Globus pallidus (tissue), 1 donor: ENCODE results near the gene PINK1.

Experiments used
- DNase-seq: peaks from one replicate; pipeline ENCODE4 v3.0.0-alpha.2; 2015; ENCODE audit warnings: low spot score

Gene PINK1

GRCh38 chr1:20611652-20612051 is 21.6 kb upstream of the PINK1 start:
- DNase-seq: no peak

DNA sequence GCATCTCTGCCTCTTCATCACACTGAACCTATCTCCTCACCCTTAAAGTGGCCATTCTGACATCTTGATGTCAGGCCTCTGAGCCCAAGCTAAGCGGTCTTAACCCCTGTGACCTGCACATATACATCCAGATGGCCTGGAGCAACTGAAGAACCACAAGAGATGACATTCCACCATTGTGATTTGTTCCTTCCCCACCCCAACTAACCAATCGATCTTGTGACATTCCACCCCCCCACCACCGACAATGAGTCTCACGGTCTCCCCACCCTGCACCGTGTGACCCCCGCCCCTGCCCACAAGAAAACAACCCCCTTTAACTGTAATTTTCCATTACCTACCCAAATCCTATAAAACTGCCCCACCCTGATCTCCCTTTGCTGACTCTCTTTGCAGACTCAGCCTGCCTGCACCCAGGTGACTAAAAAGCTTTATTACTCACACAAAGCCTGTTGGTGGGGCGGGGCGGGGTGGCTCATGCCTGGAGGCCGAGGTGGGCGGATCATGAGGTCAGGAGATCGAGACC is 21.0 kb upstream of the PINK1 start:
- DNase-seq: no peak

DNA sequence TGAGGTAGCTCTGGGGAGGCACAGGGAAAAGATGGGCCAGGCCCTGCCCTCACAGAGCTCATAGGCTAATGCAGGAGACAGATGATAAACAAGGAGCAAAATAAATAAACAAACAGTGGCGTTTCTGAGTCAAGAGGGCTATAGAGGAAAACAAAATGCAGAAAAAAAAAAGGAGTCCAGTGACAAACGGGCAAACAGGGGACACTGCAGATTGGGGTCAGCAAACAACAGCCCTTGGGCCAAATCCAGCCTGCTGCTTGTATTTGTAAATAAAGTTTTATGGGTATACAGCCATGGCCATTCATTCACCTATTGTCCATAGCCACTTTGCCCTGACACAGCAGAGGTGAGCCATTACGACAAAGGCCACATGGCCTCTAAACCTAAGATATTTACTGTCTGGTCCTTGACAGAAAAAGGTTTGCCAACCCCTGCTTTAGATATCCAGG is 19.1 kb upstream of the PINK1 start:
- no peak for DNase-seq

DNA sequence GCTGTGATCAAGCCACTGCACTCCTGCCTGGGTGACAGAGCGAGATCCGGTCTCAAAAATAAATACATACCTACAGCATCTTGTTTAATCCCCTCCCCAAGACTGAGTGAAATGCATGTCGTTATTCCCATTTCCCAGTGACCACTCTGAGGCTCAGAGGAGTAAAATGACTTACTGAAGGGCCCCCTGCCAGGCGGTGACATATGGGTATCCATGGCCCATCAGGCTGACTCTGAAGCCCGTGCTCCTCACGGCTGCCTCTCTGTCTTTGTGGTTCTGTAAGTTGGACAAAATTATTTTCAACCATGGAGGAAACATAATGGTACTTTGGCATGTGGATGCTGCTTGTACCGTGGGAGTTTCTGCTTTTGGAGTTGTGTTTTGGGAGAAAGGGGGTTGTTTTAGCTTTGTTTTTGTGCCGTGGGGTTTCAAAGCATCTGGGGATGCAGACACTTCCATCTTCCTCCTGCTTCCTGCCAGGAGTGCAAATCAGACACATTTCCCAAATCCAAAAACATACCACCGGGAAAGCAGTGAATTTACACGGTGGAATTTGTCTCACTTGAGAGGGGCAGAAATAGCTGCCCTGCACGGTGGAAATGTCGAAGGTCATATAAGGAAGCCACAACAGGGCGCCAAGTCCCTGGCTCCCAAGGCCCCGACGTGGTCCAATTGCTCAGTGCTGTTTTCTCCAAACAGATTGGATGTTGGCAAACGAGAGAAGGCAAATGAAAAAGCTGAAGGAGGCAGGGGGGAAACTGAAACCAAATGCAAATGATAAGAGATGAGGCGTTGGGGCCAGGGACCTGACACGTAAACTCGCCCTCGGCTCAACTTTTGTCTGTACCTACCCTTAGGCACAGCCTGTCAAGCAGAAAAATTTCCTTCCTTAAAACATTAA is 17.1 kb upstream of the PINK1 start:
- DNase-seq: no peak

GRCh38 chr1:20616847-20617487 is 16.3 kb upstream of the PINK1 start:
- DNase-seq: no peak

DNA sequence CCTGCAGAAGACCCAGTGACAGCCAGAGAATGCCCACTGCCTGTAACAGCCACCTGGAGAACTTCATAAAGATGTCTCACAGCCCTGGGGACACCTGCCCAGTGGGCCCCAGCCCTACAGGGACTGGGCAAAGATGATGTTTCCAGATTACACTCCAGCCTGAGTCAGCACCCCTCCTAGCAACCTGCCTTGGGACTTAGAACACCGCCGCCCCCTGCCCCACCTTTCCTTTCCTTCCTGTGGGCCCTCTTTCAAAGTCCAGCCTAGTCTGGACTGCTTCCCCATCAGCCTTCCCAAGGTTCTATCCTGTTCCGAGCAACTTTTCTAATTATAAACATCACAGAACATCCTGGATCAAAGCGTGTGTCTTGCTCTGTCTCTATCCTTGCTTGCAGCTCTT is 14.7 kb upstream of the PINK1 start:
- DNase-seq: no peak

DNA sequence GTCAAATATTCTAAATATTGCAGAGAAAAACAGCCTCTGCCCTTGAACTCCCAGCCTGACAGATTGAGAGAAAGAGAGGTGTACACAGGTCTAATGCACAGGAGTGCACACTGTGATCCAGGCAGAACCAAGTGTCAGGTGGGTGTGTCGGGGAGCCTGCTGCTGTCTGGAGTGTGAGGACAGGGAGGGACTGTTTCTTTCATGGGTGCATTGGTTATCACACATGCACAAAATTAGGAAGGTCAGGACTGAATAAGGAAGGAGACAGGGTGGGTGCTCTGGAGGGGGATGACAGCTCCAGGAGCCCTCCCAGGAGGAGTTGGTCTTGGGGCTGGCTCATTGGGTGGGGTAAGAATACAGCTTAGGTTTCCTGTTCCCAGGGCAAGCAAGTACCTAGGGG is 13.3 kb upstream of the PINK1 start:
- DNase-seq: no peak

DNA sequence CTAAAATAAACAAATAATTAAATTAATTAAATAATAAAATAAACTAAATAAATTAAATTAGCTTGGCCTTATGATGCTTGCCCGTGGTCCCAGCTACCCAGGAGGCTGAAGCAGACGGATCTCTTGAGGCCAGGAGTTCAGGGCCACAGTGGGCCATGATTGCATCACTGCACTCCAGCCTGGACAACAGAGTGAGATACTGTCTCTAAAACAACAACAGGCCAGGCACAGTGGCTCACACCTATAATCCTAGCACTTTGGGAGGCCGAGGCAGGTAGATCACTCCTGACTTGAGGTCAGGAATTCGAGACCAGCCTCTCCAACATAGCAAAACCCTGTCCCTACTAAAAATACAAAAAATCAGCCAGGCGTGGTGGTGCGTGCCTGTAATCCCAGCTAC is 12.2 kb upstream of the PINK1 start:
- DNase-seq: no peak

GRCh38 chr1:20624709-20625108 is 8.5 kb upstream of the PINK1 start:
- DNase-seq: no peak

- DNase-seq: no peak
These were observed 7.8 kb upstream of the PINK1 start for GRCh38 chr1:20625176-20626097.

GRCh38 chr1:20626098-20626427 is 7.2 kb upstream of the PINK1 start:
- DNase-seq: no peak

- DNase-seq: no peak
These were observed 6.7 kb upstream of the PINK1 start for GRCh38 chr1:20626524-20626923.

GRCh38 chr1:20630729-20631128 is 2.5 kb upstream of the PINK1 start:
- DNase-seq: no peak

GRCh38 chr1:20632386-20632785 is 872 bp upstream of the PINK1 start:
- no peak for DNase-seq

DNA sequence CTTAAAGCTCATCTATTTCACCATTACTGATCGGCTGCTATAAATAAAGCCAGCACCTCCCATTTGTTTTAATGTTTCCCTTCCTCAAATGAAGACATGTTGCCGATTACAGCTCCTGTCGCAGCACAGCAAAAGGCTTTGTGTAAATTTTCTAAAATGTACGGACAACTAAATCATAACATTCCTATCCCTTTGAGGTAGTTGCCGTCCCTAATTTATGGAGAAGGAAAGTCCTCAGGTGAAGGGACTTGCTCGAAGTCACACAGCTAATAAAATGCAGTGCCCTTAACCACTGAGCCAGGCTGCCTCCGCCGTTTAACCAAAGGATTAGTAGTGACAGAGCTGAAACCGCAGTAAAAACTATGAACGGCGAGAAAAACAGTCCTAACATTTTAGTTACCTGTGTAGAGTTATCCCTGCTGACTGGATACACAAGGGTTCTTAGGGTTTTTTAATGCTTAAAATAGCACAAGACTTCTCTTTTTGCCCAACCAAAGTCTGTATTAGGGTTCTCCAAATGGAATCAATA is 871 bp downstream of the PINK1 start:
- DNase-seq: no peak

DNA sequence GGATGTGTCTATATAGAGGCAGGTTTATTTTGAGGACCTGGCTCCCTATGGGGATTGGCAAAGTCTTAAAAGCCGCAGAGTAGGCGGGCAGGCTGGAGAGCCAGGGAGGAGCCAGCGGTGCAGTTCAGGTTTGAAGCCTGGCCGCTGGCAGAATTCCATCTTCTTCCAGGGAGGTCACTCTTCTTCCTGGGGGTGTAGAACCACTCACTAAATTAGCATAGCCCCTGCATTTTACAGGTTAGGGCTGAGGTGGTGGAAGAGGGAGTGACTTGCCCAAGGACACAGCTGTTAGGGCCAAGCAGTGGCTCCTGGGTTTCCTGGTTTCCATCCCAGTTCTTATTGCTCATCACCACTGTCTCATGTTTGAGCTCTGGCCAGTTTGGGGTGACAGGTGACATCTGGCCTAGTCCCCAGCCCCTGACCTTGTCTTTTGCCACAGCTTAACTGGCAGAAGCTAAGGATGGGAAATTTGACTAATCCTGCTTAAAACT is 1.4 kb downstream of the PINK1 start:
- DNase-seq: no peak

DNA sequence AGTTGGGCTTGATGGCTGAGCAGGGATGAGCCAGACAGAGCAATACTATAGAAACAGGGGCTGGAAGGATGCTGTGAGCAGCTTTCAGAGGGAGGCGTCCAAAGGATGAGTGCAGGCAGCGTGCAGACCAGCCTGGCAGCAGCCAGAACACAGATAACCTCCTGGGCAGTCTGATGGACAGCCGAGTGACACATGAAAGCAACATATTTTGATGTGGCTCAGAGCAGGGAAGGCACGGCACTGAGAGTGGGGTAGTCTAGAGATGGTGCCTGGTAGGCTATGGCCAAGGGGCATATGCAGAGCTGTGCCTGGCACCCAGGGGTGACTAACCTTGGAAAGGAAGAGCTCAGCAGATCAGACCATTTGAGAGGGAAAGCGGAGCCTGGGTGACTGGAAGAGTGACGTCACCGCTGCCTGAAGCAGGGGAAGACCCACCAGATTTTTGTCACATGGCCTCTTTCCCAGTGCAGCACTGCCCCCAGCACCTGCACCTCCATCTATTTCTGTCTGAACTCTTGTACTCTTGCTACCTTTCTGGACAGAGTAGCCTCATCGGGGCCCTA is 3.6 kb downstream of the PINK1 start:
- no peak for DNase-seq

DNA sequence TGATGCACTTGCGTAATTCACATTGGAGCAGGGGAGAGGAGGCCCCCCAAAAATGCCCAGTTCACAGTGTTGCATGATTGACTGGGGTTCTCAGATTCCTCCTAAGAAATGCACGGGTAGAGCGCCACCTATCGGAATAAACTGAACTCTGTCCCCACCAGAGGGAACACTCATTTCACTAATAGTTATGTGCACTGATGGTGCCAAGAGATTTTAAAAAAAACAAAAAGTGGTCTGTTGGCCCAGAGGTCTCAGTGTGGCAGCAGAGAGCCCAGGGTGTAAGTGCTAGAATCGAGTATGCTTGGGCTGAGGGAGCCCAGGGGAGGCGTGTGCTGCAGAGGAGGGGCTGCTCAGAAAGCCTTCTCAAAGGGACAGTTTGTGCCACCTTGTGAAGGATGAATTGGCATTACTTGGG is 6.9 kb downstream of the PINK1 start:
- DNase-seq: no peak

- DNase-seq: no peak
These were observed 8.7 kb downstream of the PINK1 start for GRCh38 chr1:20641975-20642374.

DNA sequence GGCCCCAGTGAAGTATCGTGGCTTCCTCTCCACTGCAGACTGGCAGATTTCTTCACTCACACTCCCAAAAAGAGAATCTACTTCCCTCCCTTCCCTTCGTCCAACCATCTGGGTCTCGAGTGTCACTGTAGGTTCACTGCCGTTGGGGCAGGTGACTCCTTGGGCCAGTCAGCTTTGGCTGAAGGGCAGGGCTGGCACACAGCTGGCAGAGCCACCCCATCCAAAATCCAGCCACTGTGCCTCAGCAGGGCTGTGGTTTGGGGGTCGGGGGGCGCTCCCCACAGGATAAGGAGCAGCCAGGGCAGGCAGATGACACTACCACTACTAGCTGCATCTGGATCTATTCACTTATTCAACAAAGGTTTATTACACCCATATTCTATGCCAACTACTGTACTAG is 9.8 kb downstream of the PINK1 start:
- DNase-seq: no peak

- no peak for DNase-seq
These were observed 11.2 kb downstream of the PINK1 start for GRCh38 chr1:20644416-20644815.

DNA sequence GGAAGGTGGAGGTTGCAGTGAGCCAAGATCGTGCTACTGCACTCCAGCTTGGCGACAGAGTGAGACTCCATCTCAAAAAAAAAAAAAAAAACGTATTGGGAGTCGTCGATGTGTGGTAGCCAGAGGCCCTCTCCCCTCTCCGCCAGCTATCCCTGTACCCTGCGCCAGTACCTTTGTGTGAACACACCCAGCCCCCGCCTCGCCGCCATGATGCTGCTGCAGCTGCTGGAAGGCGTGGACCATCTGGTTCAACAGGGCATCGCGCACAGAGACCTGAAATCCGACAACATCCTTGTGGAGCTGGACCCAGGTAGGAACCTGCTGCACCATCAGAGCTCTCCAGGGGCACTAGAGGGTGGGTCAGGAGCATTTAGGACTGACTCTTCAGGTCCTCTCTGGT is 12.2 kb downstream of the PINK1 start:
- no peak for DNase-seq
